ENCODE measurements around the gene FNBP1.

FNBP1 gene

GRCh38 chr9:130073373-130073772, 30.4 kb upstream of the FNBP1 start:
- in situ Hi-C loops (cut with HindIII; ENCODE audit: low sequenced_read_pairs) = no loop called here
- DNase-seq (ENCODE audit: low read depth) = no peak
- TF ChIP-seq CTCF (IDR thresholded peaks at IDR 0.05; ENCODE audit: low read depth, low read length, missing control alignments) = no peak
- no peak overlapping the region for H3K4me3 ChIP-seq (ENCODE audit: low read depth, low read length)

- H3K4me3 ChIP-seq (ENCODE audit: low read depth, low read length) = no peak overlapping the region
- no peak for TF ChIP-seq CTCF (IDR thresholded peaks at IDR 0.05; ENCODE audit: low read depth, low read length, missing control alignments)
- DNase-seq (ENCODE audit: low read depth) = no peak
- in situ Hi-C loops (cut with HindIII; ENCODE audit: low sequenced_read_pairs) = no loop called here
These were observed 29.7 kb upstream of the FNBP1 start for GRCh38 chr9:130072515-130073235.

- H3K4me3 ChIP-seq (ENCODE audit: low read depth, low read length) = no peak overlapping the region
- in situ Hi-C loops (cut with HindIII; ENCODE audit: low sequenced_read_pairs) = no loop called here
- no peak for DNase-seq (ENCODE audit: low read depth)
- no peak for TF ChIP-seq CTCF (IDR thresholded peaks at IDR 0.05; ENCODE audit: low read depth, low read length, missing control alignments)
These were observed 26.1 kb upstream of the FNBP1 start for GRCh38 chr9:130069048-130069447.

GRCh38 chr9:130064621-130065020, 21.6 kb upstream of the FNBP1 start:
- H3K4me3 ChIP-seq (ENCODE audit: low read depth, low read length) = no peak overlapping the region
- in situ Hi-C loops (cut with HindIII; ENCODE audit: low sequenced_read_pairs) = no loop called here
- no peak for TF ChIP-seq CTCF (IDR thresholded peaks at IDR 0.05; ENCODE audit: low read depth, low read length, missing control alignments)
- DNase-seq (ENCODE audit: low read depth) = no peak

GRCh38 chr9:130062750-130063149, 19.8 kb upstream of the FNBP1 start:
- DNase-seq (ENCODE audit: low read depth) = no peak
- no peak for TF ChIP-seq CTCF (IDR thresholded peaks at IDR 0.05; ENCODE audit: low read depth, low read length, missing control alignments)
- no peak overlapping the region for H3K4me3 ChIP-seq (ENCODE audit: low read depth, low read length)
- in situ Hi-C loops (cut with HindIII; ENCODE audit: low sequenced_read_pairs) = no loop called here

GRCh38 chr9:130060296-130060695, 17.3 kb upstream of the FNBP1 start:
- no peak overlapping the region for H3K4me3 ChIP-seq (ENCODE audit: low read depth, low read length)
- in situ Hi-C loops (cut with HindIII; ENCODE audit: low sequenced_read_pairs) = no loop called here
- TF ChIP-seq CTCF (IDR thresholded peaks at IDR 0.05; ENCODE audit: low read depth, low read length, missing control alignments) = no peak
- DNase-seq (ENCODE audit: low read depth) = no peak
